ENCODE measurements around the gene NIPAL1.
"Not testable (repeated sequence)": the region's sequence is repeated elsewhere in the genome, so short reads cannot be mapped to it uniquely, and the experiment has no call there.

NIPAL1 gene

DNA sequence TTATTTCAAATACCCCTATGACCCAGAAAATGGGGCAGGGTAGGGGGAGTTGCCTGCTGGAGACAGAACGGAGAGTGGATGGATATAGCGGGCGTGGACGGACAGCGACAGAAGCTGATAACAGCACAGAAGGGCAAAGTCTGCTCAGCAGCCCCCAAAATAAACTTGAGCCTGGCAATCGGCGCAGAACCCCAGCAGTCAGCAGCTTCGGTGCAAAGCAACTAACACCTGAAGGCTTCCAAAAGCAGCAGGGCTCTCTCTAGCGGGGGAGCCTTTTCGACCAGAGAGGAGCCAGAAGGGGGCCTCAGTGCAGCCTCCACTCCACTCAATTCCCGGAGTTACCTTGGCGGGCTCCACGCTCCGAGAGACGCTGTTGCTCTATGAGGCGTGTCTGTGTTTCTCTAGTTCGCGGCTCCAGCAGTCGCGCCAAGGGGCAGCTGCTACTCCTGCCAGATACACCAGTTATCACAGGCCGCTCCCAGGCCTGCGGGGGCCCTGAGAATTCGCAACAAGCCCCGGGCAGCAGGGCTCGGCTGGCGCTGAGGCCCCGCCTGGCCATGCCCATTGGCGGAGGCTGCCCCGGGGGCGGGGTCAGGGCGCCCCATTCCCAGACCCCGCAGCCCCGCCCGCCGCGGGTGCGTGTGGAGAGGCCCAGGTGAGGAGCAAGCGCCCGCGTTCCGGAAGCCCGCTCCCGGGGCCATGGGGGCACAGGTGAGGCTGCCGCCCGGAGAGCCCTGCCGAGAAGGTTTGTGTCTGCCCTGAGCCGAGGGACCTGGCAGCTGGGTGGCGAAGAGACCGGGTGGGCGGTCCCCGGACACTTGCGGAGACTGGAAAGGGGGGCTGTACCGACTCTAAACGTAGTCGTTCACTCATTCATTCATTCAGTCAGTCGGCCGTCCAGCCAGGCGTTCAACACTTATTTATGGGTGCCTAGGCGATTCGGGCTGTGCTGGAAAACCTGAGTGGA, at the start of gene NIPAL1, which contains the start of gene CNGA1:
Gene NIPAL1, plus strand, starts transcription at position 632 of the 967 bp plus-strand sequence. Its CDS starts 68 bp downstream, at position 700.
Gene CNGA1, minus strand, starts transcription at position 541 of the 967 bp plus-strand sequence. CDS start 63,992 bp downstream, outside the sequence.
- DNase-seq (ENCODE audit: low read depth): no peak

DNA sequence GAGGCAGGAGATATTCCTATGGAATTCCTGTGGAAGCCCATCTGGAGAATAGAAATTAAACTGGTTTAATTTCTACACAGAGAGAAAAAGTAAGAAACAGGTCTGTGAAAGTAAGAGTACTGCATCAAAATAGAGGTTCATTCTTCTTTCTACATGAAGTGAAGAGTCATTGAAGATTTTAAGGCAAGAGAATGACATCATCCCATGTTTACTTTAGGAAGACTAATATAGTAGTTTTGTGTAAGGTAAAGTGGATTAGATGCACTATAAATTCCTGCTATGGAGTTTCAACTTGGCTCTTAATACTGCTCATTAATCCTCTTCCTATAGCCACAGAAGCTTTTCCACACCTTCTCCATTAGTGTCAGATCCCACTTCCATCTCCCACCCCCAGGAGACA, 47.7 kb upstream of the NIPAL1 start:
- no peak for DNase-seq (ENCODE audit: low read depth)

GRCh38 chr4:47972181-47972580, 44.4 kb upstream of the NIPAL1 start:
- DNase-seq (ENCODE audit: low read depth): no peak

DNA sequence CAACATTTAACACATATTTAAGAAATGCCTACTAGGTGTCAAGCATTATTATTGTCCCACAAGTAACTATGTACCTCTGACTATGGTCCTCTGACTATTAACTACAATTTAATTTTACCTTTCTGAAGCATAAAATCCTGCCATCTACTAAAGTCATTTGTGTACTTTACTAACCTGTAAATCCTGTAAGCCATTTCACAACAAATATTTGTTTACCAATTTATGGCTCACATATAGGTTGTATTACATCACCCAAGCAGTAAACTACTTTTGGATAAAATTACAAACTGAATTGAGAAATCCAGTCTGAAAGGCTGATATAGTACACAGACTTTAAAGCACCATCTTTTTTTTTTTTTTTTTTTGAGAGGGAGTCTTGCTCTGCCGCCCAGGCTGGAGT, 43.9 kb upstream of the NIPAL1 start:
- DNase-seq (ENCODE audit: low read depth): no peak

- no peak for DNase-seq (ENCODE audit: low read depth)
Observed at GRCh38 chr4:47974566-47974965, 42.0 kb upstream of the NIPAL1 start.

DNA sequence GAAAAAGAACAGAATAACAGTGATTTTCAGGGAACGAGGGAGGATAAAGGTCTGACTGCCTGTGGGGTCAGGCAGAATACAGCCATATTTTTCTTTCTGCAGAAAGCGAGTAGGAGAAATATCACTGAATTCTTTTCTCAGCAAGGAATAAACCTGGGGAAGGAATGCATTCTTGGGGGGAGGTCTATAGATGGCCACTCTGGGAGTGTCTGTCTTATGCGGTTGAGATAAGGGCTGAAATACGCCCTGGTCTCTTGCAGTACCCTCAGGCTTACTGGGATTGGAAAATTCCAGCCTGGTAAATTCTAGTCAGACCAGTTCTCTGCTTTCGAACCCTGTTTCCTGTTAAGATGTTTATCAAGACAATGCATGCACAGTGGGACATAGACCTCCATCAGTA, 26.4 kb upstream of the NIPAL1 start:
- no peak for DNase-seq (ENCODE audit: low read depth)

GRCh38 chr4:47992475-47992874, 24.1 kb upstream of the NIPAL1 start:
- DNase-seq (ENCODE audit: low read depth): not testable (repeated sequence)

GRCh38 chr4:47996021-47996420, 20.6 kb upstream of the NIPAL1 start:
- DNase-seq (ENCODE audit: low read depth): no peak

DNA sequence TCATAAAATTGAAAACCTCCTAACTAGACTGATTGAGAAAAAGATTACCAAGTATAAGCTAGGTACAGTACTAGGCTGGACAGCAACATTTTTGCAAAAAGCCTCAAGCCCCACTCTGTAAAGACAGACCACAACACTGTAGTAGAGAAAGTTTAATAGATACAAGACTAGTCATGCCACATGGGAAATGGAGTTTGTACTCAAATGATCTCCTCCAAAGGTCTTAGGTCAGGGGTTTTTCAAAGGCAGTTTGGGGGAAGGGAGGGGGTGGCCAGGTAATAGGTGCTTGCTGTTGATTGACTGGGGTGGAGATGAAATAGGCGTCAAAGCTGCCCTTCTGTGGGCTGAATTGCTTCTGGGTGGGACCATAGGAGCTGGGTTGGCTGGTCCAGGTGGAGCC, 14.3 kb upstream of the NIPAL1 start:
- no peak for DNase-seq (ENCODE audit: low read depth)

DNA sequence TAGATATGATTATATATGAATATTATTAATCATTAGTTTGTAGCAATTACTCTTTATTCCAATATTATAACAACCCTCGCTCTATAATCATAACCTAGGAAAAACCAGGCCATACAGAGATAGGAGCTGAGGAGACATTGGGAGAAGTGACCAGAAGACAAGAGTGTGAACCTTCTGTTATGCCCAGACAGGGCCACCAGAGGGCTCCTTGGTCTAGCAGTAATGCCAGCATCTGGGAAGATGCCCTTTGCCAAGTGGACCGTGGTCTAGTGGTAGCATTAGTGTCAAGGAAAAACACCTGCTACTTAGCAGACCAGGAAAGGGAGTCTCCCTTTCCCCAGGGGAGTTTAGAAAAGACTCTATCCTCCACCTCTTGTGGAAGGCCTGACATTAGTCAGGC, 13.0 kb upstream of the NIPAL1 start:
- not testable (repeated sequence) for DNase-seq (ENCODE audit: low read depth)

DNA sequence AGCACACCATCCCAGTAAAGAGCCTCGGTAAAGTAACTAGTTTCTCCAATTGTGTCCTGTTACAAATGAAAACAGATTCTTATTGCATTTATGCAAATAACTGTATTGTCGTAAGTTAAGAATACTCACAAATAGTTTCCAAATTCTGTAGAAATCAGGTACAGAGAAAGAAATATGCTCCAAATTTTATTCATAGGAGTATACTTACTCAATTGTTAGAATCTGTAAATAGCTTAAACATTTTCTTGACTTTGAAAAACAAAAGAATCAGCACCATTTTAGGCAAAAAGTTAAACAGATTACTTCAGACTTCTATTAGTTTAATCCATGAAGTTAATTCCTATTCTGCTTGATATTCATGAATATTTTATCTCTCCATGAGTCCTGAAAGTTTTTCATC, 10.8 kb upstream of the NIPAL1 start:
- no peak for DNase-seq (ENCODE audit: low read depth)

DNA sequence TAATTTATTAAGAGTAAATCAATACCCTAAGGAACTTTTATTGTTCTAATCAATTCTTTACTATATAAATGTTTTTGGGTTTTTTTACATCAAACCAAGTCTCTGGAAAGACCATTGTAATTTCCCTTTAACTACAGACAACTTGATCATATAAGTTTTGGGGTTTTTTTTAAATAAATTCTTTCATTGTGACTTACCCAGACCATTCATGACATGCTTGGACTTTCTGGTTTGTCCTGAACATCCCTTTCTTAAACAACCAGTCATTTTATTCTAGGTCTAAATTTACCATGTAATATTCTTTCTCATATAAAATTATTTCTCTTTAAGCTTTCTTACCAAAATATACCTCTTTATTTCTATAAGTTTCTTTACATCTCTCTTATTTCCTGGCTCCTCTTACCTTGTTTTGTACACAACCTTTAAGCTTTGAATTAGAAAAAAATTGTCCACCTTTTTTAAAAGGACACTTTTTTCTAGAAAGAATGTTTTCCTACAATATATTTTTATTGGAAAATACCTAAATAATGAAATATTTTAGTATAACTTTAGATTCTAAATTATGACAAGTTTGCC, 8.5 kb upstream of the NIPAL1 start:
- no peak for DNase-seq (ENCODE audit: low read depth)

DNA sequence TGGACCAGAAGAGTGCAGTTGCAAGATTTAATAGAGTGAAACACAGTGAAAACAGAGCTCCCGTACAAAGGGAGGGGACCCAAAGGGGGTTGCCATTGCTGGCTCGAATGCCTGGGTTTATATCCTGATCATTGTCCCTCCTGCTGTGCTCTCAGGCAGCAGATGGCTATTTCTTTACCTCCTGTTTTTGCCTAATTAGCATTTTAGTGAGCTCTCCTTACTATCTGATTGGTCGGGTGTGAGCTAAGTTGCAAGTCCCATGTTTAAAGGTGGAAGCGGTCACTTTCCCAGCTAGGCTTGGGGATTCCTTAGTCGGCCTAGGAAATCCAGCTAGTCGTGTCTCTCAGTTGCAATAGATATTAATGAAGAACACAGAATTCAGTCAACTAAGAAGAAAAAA, 5.7 kb upstream of the NIPAL1 start:
- not testable (repeated sequence) for DNase-seq (ENCODE audit: low read depth)

DNA sequence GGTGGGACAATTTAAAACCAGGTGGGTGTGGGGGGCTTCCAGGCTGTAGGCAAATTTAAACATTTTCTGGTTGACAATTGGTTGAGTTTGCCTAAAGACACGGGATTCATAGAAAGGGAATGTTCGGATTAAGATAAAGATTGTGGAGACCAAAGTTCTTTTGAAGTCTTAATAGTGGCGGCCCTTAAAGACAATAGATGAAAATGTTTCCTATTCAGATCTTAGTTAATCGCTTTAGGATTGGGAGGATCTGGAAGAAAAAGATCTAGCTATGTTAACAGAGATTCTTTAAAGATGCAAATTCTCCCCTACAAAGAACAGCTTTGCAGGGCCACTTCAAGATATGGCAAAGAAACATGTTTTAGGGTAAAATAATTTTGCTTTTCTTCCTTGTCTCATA, 4.8 kb upstream of the NIPAL1 start:
- DNase-seq (ENCODE audit: low read depth): no peak

GRCh38 chr4:48012824-48013223, 3.7 kb upstream of the NIPAL1 start:
- no peak for DNase-seq (ENCODE audit: low read depth)

- no peak for DNase-seq (ENCODE audit: low read depth)
Observed at GRCh38 chr4:48015216-48015615, 1.4 kb upstream of the NIPAL1 start.

DNA sequence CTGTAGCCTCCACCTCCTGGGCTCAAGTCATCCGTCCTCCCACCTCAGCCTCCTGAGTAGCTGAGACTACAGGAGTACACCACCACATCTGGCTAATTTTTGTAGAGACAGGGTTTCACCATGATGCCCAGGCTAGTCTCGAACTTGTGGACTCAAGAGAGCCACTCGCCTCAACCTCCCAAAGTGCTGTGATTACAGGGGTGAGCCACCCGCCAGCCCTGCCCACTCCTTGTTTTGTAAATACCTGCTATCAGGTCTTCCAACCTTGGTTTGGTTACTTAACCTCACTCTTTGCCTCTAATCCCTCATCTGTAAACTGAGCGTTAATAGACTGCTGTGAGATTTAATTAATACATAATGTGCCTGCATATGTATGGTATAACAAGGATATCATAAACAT, 894 bp upstream of the NIPAL1 start:
- no peak for DNase-seq (ENCODE audit: low read depth)

- no peak for DNase-seq (ENCODE audit: low read depth)
Observed at GRCh38 chr4:48017108-48017571, 568 bp downstream of the NIPAL1 start.

- DNase-seq (ENCODE audit: low read depth): no peak
Observed at GRCh38 chr4:48018112-48018511, 1.5 kb downstream of the NIPAL1 start.

GRCh38 chr4:48021100-48021499, 4.5 kb downstream of the NIPAL1 start:
- no peak for DNase-seq (ENCODE audit: low read depth)

- no peak for DNase-seq (ENCODE audit: low read depth)
Observed at GRCh38 chr4:48022192-48022799, 5.7 kb downstream of the NIPAL1 start.

DNA sequence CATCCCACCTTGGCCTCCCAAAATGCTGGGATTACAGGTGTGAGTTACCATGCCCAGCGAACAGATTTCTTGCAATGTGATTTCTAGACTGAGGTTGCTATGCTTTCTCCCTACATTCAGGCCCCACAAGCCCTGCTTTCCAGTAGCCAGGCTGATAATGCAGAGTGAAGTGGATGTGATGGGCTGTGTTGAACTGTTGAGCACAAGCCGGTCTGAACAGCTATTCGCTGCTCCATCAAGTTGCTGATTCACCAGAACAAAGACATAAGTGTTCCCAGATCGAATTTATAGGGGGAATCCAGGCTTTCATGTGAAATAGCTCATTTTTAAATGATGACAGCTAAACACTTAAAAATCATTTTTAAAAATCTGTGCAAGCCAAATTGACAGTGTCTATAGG, 8.0 kb downstream of the NIPAL1 start:
- no peak for DNase-seq (ENCODE audit: low read depth)

- no peak for DNase-seq (ENCODE audit: low read depth)
Observed at GRCh38 chr4:48025005-48025404, 8.4 kb downstream of the NIPAL1 start.
